ENCODE measurements around the gene ATP5F1E. TPM values are rescaled to one million over a fixed set of nuclear protein-coding genes. Genes with fewer than 3 reads are reported as not detected.

The ATP5F1E gene
- total and polyA plus RNA-seq, 9 of the 15 experiments (the other 6 are each of a cell fraction or from before 2014, with no cell fraction given): 60.3 to 162 (median 113) TPM

- TF ChIP-seq HES1 (IDR thresholded peaks at IDR 0.05; ENCODE audit: low read depth): no peak
- TF ChIP-seq HSF4 (CRISPR knock-in tag; IDR thresholded peaks at IDR 0.05; ENCODE audit: borderline replicate concordance): no peak
- no peak for TF ChIP-seq E2F1 (CRISPR knock-in tag; IDR thresholded peaks at IDR 0.05)
- TF ChIP-seq RBBP5 (IDR thresholded peaks at IDR 0.05; ENCODE audit: borderline replicate concordance, insufficient read depth, low read length, poor library complexity, severe bottlenecking): peak; percentile 66
- no peak for TF ChIP-seq CREBBP (IDR thresholded peaks at IDR 0.05; ENCODE audit: low read depth, low read length)
- TF ChIP-seq TGIF2 (CRISPR knock-in tag; IDR thresholded peaks at IDR 0.05): no peak
- TF ChIP-seq ETS1 (conservative IDR thresholded peaks at IDR 0.05; ENCODE audit: control insufficient read depth, low read depth, low read length): no peak
- TF ChIP-seq KDM1A (IDR thresholded peaks at IDR 0.05): peak in 1 of 2 experiments; percentile 59; a peak in 1 of 4 replicates
- TF ChIP-seq ASH1L (IDR thresholded peaks at IDR 0.05; ENCODE audit: borderline replicate concordance, low read depth, partially characterized antibody): no peak
- peak; percentile 59; the same call in 1 of the 2 replicates for TF ChIP-seq CBX1 (IDR thresholded peaks at IDR 0.05; ENCODE audit: low read depth)
- TF ChIP-seq, protein P1, sequence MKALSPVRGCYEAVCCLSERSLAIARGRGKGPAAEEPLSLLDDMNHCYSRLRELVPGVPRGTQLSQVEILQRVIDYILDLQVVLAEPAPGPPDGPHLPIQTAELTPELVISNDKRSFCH (CRISPR knock-in tag; IDR thresholded peaks at IDR 0.05): no peak
- TF ChIP-seq, protein P1 (tag; IDR thresholded peaks at IDR 0.05): peak; percentile 52; the same call in 1 of the 2 replicates
- TF ChIP-seq, protein P2, sequence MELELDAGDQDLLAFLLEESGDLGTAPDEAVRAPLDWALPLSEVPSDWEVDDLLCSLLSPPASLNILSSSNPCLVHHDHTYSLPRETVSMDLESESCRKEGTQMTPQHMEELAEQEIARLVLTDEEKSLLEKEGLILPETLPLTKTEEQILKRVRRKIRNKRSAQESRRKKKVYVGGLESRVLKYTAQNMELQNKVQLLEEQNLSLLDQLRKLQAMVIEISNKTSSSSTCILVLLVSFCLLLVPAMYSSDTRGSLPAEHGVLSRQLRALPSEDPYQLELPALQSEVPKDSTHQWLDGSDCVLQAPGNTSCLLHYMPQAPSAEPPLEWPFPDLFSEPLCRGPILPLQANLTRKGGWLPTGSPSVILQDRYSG (tag; conservative IDR thresholded peaks at IDR 0.05; ENCODE audit: low read depth): peak; percentile 33; the same call in 1 of the 2 replicates
- TF ChIP-seq, protein P3, sequence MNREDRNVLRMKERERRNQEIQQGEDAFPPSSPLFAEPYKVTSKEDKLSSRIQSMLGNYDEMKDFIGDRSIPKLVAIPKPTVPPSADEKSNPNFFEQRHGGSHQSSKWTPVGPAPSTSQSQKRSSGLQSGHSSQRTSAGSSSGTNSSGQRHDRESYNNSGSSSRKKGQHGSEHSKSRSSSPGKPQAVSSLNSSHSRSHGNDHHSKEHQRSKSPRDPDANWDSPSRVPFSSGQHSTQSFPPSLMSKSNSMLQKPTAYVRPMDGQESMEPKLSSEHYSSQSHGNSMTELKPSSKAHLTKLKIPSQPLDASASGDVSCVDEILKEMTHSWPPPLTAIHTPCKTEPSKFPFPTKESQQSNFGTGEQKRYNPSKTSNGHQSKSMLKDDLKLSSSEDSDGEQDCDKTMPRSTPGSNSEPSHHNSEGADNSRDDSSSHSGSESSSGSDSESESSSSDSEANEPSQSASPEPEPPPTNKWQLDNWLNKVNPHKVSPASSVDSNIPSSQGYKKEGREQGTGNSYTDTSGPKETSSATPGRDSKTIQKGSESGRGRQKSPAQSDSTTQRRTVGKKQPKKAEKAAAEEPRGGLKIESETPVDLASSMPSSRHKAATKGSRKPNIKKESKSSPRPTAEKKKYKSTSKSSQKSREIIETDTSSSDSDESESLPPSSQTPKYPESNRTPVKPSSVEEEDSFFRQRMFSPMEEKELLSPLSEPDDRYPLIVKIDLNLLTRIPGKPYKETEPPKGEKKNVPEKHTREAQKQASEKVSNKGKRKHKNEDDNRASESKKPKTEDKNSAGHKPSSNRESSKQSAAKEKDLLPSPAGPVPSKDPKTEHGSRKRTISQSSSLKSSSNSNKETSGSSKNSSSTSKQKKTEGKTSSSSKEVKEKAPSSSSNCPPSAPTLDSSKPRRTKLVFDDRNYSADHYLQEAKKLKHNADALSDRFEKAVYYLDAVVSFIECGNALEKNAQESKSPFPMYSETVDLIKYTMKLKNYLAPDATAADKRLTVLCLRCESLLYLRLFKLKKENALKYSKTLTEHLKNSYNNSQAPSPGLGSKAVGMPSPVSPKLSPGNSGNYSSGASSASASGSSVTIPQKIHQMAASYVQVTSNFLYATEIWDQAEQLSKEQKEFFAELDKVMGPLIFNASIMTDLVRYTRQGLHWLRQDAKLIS (CRISPR knock-in tag; IDR thresholded peaks at IDR 0.05): 0 out of 2 replicates have a peak, but pooled peaks have one; percentile 20
- TF ChIP-seq TBL1XR1 (IDR thresholded peaks at IDR 0.05; ENCODE audit: low read length in 2 of 2): no peak
- TF ChIP-seq ZNF175 (CRISPR knock-in tag; IDR thresholded peaks at IDR 0.05; ENCODE audit: low read depth): no peak
- no peak for TF ChIP-seq MTA2 (IDR thresholded peaks at IDR 0.05; ENCODE audit: low read depth)
- no peak for TF ChIP-seq CREB1 (IDR thresholded peaks at IDR 0.05)
- no peak for TF ChIP-seq CREB1 (CRISPR knock-in tag; IDR thresholded peaks at IDR 0.05)
Observed at GRCh38 chr20:59042151-59042795, 10.1 kb upstream of the ATP5F1E start, which contains the start of gene PRELID3B (continued).
